Immature natural killer cell (primary cell): ENCODE results near the gene FAM120B. TPM values are rescaled to one million over a fixed set of nuclear protein-coding genes. Genes with fewer than 3 reads are reported as not detected.
"Not testable (repeated sequence)": the region's sequence is repeated elsewhere in the genome, so short reads cannot be mapped to it uniquely, and the experiment has no call there.

Source experiments
- DNase-seq, 3 donors: peaks; one replicate each; pipeline ENCODE4 v3.0.0; 2022; ENCODE audit warnings: mixed read lengths in 1 of 3
- H3K27ac Mint-ChIP-seq, 6 donors: one replicate each; pipeline ENCODE4 v1.8.0; 2020; ENCODE audit warnings: mixed read lengths in 6 of 6, mild to moderate bottlenecking in 5 of 6, inconsistent platforms in 4 of 6, moderate library complexity in 3 of 6
- H3K27me3 Mint-ChIP-seq, 3 donors: one replicate each; pipeline ENCODE4 v1.8.0; 2020 to 2021; ENCODE audit warnings: low read depth in 3 of 3, mild to moderate bottlenecking in 3 of 3, mixed read lengths in 3 of 3, moderate library complexity in 3 of 3, inconsistent platforms in 1 of 3
- H3K36me3 Mint-ChIP-seq, 3 donors: one replicate each; pipeline ENCODE4 v1.8.0; 2020; ENCODE audit warnings: mixed read lengths in 3 of 3, inconsistent platforms in 2 of 3, mild to moderate bottlenecking in 2 of 3
- H3K4me1 Mint-ChIP-seq, 2 donors: one replicate each; pipeline ENCODE4 v1.8.0; 2020; ENCODE audit warnings: inconsistent platforms in 2 of 2, mild to moderate bottlenecking in 2 of 2, mixed read lengths in 2 of 2, moderate library complexity in 1 of 2
- H3K4me3 Mint-ChIP-seq, 5 donors: one replicate each; pipeline ENCODE4 v1.8.0; 2020; ENCODE audit warnings: mild to moderate bottlenecking in 5 of 5, mixed read lengths in 5 of 5, inconsistent platforms in 3 of 5, moderate library complexity in 3 of 5
- H3K9me3 Mint-ChIP-seq, 6 donors: one replicate each; pipeline ENCODE4 v1.8.0; 2020; ENCODE audit warnings: mild to moderate bottlenecking in 6 of 6, mixed read lengths in 6 of 6, inconsistent platforms in 4 of 6, moderate library complexity in 3 of 6
- polyA plus RNA-seq, 3 donors: library from polyadenylated mRNA; unstranded; fragments of 300-500 nt; fragmentation: Illumina TruSeq; gene quantifications; one replicate each; pipeline ENCODE4 v1.2.3, GENCODE V29; 2021

Gene FAM120B
- polyA plus RNA-seq, 3 donors from 2014 or later, result 17.4 to 43.1 (median 26.2) TPM

DNA sequence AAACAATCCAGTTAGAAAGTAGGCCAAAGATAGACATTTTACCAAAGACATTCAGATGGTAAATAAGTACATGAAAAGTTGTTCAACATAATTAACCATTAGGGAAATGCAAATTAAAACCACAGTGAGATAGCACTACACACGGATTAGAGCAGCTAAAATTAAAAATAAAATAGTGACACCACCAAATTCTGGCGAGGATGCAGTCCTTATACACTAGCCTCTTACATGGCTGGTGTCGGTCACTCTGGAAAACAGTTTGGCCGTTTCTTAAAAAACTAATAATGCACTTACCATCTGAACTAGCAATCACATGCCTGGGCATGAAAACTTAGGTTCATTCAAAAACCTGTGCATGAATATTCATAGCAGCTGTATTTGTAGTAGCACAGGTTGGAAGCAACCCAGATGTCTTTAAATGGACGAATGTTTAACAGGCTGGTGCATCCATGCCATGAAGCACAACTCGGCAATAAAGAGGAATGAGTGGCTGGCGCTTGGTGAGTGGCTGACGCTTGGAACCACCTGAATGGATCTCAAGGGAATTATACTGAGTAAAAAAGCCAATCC lies 77.0 kb downstream of the FAM120B start:
- DNase-seq, result no peak
- peaks cover 0 to 6% (median 4%) of the 10 kb centered on the region in 3 donors for H3K27me3 Mint-ChIP-seq
- peaks cover under 1 to 7% (median 7%) of the 10 kb centered on the region in 3 donors for H3K36me3 Mint-ChIP-seq
- no peak overlapping the region for H3K4me3 Mint-ChIP-seq
- H3K4me1 Mint-ChIP-seq, result peaks cover 13 to 33% of the 10 kb centered on the region in 2 donors
- H3K9me3 Mint-ChIP-seq, result no peaks in the 10 kb centered on the region
- H3K27ac Mint-ChIP-seq, result peak overlapping the region in 2 of 6 donors; percentile 67 to 72

DNA sequence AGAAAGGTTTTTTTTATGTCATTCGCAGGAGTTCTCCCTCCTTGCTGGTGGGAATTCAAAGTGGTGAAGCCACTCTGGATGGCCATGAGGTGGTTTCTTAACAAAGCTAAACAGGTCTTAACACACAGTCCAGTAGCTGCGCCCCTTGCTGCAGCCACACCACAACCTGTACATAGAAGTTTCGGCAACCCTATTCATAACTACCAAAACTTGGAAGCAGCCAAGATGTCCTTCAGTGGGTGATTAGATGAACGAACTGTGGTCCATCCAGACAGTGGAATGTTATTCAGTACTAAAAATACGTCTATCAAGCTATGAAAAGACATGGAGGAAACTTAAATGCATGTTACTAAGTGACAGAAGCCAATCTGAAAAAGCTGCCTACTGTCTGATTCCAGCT lies 78.9 kb downstream of the FAM120B start:
- peaks cover 6 to 26% (median 16%) of the 10 kb centered on the region in 3 donors for H3K36me3 Mint-ChIP-seq
- no peak for DNase-seq
- peaks cover 0 to 15% of the 10 kb centered on the region in 2 donors for H3K4me1 Mint-ChIP-seq
- H3K4me3 Mint-ChIP-seq, result no peak overlapping the region
- peaks cover 0 to 4% (median 4%) of the 10 kb centered on the region in 3 donors for H3K27me3 Mint-ChIP-seq
- no peaks in the 10 kb centered on the region for H3K9me3 Mint-ChIP-seq
- peak overlapping the region in 3 of 6 donors; percentile 6 to 40 (median 19) for H3K27ac Mint-ChIP-seq

DNA sequence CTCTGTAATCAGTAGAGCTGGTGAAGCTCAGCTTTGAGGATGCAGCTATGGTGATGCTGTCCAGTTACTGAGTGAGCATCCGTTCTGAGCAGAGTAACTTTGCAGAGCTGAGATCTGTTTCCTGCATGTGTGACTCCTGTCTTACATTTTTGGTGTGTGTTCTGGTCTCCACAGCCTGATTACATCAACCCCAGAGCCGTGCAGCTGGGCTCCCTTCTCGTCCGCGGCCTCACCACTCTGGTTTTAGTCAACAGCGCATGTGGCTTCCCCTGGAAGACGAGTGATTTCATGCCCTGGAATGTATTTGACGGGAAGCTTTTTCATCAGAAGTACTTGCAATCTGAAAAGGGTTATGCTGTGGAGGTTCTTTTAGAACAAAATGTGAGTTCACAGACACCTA lies 81.6 kb downstream of the FAM120B start:
- Mint-ChIP-seq H3K36me3 (peaks cover 20 to 44% (median 28%) of the 10 kb centered on the region in 3 donors), H3K9me3 (no peaks in the 10 kb centered on the region), H3K4me3 (no peak overlapping the region), H3K4me1 (peaks cover 0 to 8% of the 10 kb centered on the region in 2 donors), H3K27me3 (peaks cover 1 to 4% (median 4%) of the 10 kb centered on the region in 3 donors), H3K27ac (peak overlapping the region in 4 of 6 donors; percentile 23 to 59 (median 36))
- no peak for DNase-seq

DNA sequence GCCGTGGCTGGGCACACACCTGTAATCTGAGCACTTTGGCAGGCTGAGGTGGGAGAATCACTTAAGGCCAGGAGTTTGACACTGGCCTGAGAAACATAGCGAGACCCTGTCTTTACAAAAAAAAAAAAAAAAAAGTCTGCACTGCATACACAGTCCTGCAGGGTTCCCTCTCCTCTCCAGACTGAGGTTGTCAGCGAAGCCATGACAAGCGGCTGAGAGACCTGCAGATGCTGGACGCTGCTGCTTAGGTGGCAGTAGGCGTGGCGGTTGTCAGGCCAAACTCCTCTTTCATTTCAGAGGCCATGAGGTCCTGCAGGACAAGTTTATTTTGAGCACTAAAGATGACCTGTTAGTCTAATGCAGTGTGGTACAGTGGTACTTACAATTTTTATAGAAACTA lies 86.5 kb downstream of the FAM120B start:
- no peak for DNase-seq
- H3K4me1 Mint-ChIP-seq, result peaks cover 12 to 34% of the 10 kb centered on the region in 2 donors
- H3K9me3 Mint-ChIP-seq, result no peaks in the 10 kb centered on the region
- H3K27ac Mint-ChIP-seq, result no peak overlapping the region
- H3K4me3 Mint-ChIP-seq, result no peak overlapping the region
- H3K27me3 Mint-ChIP-seq, result peaks cover 1 to 2% (median 2%) of the 10 kb centered on the region in 3 donors
- peaks cover 41 to 79% (median 48%) of the 10 kb centered on the region in 3 donors for H3K36me3 Mint-ChIP-seq

DNA sequence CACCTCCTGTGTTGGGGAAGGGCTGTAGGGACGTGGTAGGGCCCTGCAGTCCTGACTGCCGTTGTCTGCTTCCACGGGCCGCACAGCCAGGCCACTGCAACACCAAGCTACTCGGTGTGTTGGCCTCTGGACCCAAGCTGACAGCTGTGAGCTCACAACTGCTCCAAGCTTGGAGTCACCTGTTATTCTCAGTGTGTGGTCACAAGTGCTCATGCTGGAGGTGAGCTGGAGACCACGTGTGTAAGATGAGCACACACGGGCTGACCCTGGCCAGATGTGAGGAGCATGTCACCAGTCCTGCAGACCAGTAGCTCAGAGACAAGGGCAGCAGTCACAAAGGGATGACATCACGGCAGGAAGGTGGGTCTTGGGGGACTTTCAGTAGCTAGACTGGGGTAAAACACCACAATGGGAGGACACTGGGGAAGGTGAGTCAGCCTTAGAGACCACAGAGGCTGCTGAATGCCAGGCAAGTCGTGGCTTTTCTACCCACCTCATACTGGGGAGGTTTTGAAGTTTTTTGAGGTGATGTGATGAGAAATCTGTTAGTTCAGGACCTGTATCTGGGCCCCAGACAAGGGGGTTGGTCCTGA lies 87.3 kb downstream of the FAM120B start:
- peak overlapping the region in 1 of 5 donors; percentile 16 for H3K4me3 Mint-ChIP-seq
- H3K27me3 Mint-ChIP-seq, result peaks cover 0 to 2% (median 1%) of the 10 kb centered on the region in 3 donors
- peak overlapping the region; percentile 37 to 81 (median 78) for H3K27ac Mint-ChIP-seq
- H3K36me3 Mint-ChIP-seq, result peaks cover 38 to 75% (median 48%) of the 10 kb centered on the region in 3 donors
- peak; percentile 29 to 40 (median 30) for DNase-seq
- no peaks in the 10 kb centered on the region for H3K9me3 Mint-ChIP-seq
- H3K4me1 Mint-ChIP-seq, result peaks cover 12 to 34% of the 10 kb centered on the region in 2 donors

DNA sequence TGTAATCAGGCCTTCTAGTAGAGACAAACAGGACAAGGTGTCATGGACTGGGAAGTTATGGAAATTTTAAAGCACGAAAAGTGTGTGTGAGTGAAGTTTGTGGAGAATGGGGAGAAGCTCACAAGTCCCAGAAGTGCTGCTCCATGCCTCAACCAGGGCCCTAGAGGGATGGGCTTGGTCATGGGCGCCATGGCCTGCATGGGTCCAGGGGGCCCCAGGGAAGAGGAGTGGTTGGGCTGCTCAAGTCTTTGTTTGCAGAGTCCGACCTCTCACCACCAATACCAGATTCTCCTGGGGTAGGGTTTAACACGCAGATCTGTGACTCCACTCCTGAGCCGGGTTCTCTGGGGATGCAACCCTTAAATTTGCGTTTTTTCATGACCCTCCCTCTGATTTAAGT lies 88.4 kb downstream of the FAM120B start:
- H3K4me1 Mint-ChIP-seq, result peaks cover 12 to 34% of the 10 kb centered on the region in 2 donors
- DNase-seq, result no peak
- H3K9me3 Mint-ChIP-seq, result no peaks in the 10 kb centered on the region
- no peak overlapping the region for H3K4me3 Mint-ChIP-seq
- H3K27me3 Mint-ChIP-seq, result peaks cover 0 to 2% (median 1%) of the 10 kb centered on the region in 3 donors
- peak overlapping the region in 3 of 6 donors; percentile 19 to 58 (median 46) for H3K27ac Mint-ChIP-seq
- peaks cover 38 to 64% (median 46%) of the 10 kb centered on the region in 3 donors for H3K36me3 Mint-ChIP-seq

DNA sequence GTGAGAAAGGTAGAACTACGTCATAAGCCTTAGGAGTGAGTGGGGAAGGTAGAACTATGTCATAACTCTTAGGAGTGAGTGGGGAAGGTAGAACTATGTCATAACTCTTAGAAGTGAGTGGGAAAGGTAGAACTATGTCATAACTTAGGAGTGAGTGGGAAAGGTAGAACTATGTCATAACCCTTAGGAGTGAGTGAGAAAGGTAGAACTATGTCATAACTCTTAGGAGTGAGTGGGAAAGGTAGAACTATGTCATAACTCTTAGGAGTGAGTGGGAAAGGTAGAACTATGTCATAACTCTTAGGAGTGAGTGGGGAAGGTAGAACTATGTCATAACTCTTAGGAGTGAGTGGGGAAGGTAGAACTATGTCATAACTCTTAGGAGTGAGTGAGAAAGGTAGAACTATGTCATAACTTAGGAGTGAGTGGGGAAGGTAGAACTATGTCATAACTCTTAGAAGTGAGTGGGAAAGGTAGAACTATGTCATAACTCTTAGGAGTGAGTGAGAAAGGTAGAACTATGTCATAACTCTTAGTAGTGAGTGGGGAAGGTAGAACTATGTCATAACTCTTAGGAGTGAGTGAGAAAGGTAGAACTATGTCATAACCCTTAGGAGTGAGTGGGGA lies 92.3 kb downstream of the FAM120B start:
- DNase-seq, H3K27ac Mint-ChIP-seq, H3K9me3 Mint-ChIP-seq, H3K27me3 Mint-ChIP-seq, H3K4me3 Mint-ChIP-seq: not testable (repeated sequence)
- Mint-ChIP-seq H3K4me1 (peaks cover 26 to 57% of the 10 kb centered on the region in 2 donors), H3K36me3 (peaks cover 26 to 48% (median 34%) of the 10 kb centered on the region in 3 donors)

DNA sequence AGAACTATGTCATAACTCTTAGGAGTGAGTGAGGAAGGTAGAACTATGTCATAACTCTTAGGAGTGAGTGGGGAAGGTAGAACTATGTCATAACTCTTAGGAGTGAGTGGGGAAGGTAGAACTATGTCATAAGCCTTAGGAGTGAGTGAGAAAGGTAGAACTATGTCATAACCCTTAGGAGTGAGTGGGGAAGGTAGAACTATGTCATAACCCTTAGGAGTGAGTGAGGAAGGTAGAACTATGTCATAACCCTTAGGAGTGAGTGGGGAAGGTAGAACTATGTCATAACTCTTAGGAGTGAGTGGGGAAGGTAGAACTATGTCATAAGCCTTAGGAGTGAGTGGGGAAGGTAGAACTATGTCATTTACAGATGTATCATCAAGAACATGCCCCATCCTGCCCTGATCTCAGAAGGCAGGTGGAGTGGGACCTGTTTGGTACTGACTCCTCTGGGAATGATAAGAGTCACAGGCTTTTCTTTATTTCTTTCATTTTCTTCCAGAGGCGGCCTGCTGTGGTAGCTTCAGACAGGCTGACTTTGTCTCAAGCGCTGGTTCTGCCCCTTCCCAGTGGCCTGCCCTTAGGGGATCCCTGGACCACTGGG lies 93.5 kb downstream of the FAM120B start:
- DNase-seq, H3K27me3 Mint-ChIP-seq, H3K4me3 Mint-ChIP-seq, H3K9me3 Mint-ChIP-seq: not testable (repeated sequence)
- H3K4me1 Mint-ChIP-seq, result peaks cover 35 to 60% of the 10 kb centered on the region in 2 donors
- H3K27ac Mint-ChIP-seq, result peak overlapping the region in 3 of 6 donors; percentile 8 to 59 (median 9)
- peaks cover 21 to 48% (median 30%) of the 10 kb centered on the region in 3 donors for H3K36me3 Mint-ChIP-seq

DNA sequence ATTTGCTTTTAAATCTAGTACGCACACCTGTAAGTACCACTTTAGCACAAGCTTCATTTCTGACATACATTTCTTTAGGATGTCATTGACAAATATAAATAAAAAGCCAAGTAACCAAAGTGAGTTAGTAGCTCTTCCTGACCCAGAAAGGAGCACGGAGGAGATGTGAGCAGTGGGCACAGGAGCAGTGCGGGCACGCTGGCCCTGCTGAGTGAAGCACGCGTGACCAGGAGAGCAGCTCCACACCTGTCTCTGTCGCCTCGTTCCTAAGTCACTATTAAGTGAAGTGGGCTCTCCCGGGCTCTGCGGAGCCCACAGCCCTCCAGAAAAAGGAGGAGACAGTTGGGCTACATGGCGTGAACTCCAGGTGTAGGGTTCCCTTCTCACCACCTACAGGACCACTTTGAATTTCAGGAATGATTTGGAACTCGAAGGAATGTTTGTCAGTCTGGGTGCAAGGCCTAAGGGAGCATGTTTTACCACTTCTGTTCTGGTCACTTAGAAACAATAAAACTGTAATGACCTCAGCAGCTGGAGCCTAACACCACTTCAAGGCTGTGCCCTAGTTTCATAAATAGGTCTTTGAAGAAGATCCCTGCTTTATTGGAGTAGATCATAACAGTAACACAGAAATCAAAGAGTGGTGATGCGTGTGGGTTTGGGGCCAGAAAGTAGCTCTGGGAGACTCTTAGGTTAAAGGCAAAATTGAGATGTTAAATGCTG lies 95.9 kb downstream of the FAM120B start:
- DNase-seq, result no peak

DNA sequence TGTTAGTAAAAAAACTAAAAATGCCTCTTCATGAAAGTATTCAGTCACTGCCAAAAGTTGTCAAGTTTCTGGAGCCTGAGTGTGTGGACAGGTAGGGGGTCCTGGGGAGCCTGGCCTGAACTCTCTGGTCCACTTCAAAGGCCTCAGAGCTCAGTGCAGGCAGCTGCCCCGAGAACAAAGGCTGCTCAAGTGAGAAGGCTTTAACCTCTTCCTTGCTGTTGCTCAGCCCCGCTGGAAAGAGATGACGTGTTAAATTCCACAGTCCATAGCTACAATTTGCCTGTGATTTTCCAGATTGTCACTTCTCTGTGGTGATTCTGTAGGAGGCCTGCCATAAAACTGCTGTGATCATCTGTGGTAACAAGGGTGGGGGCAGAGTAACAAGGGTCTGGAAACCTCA lies 96.9 kb downstream of the FAM120B start:
- H3K4me1 Mint-ChIP-seq, result peaks cover 56 to 73% of the 10 kb centered on the region in 2 donors
- peak overlapping the region; percentile 66 to 91 (median 76) for H3K27ac Mint-ChIP-seq
- no peaks in the 10 kb centered on the region for H3K9me3 Mint-ChIP-seq
- no peaks in the 10 kb centered on the region for H3K27me3 Mint-ChIP-seq
- H3K36me3 Mint-ChIP-seq, result peaks cover 23 to 35% (median 30%) of the 10 kb centered on the region in 3 donors
- peak overlapping the region in 3 of 5 donors; percentile 14 to 40 (median 38) for H3K4me3 Mint-ChIP-seq
- no peak for DNase-seq

More for the DNA sequence above, 95.9 kb downstream of the FAM120B start:
- Mint-ChIP-seq H3K9me3 (no peaks in the 10 kb centered on the region), H3K4me3 (peak overlapping the region in 2 of 5 donors; percentile 16 to 27), H3K36me3 (peaks cover 18 to 34% (median 23%) of the 10 kb centered on the region in 3 donors), H3K27me3 (no peaks in the 10 kb centered on the region), H3K4me1 (peaks cover 52 to 70% of the 10 kb centered on the region in 2 donors), H3K27ac (peak overlapping the region in 4 of 6 donors; percentile 77 to 82 (median 79))

DNA sequence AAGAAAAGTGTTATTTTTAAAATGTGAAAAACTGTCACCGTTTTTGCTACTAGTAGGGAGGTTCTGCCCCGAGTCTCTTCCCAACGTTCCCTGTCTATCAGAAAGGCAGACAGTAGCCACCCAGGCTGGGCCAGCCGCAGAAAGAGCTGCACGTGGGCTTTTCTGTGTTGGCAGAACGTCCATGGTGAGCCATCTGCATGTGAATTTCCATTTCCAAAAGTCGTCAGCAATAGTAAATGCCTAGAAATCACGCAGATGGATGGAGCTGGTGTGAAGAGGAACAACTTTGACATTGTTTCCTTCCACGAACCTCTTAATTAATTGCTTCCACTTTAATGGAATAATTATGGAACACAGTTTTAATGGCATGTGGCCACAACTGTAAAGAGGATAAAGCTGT lies 97.5 kb downstream of the FAM120B start:
- peak overlapping the region; percentile 66 to 91 (median 78) for H3K27ac Mint-ChIP-seq
- H3K4me3 Mint-ChIP-seq, result peak overlapping the region in 1 of 5 donors; percentile 26
- no peaks in the 10 kb centered on the region for H3K27me3 Mint-ChIP-seq
- no peak for DNase-seq
- peaks cover 23 to 35% (median 33%) of the 10 kb centered on the region in 3 donors for H3K36me3 Mint-ChIP-seq
- H3K9me3 Mint-ChIP-seq, result no peaks in the 10 kb centered on the region
- H3K4me1 Mint-ChIP-seq, result peaks cover 56 to 79% of the 10 kb centered on the region in 2 donors

DNA sequence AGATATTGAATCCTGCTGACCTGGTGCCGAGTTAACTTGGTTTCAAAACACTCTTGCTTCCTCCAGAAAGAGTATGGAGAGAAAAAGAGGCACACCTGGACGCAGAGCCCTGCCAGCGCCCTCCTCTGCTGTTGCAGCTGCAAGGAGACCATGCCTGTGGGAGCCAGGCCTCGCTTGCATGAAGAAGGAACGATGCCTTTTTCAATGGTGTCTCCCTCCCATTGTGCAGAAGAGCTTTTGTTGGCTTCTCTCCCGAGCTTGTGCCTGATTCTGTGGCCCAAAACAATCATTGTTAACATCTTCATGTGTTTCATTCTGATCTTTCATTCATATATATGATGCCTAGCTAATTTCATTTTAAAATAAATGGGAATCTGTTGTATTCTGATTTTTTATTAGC lies 98.1 kb downstream of the FAM120B start:
- DNase-seq, result no peak
- Mint-ChIP-seq H3K36me3 (peaks cover 23 to 35% (median 33%) of the 10 kb centered on the region in 3 donors), H3K4me3 (peak overlapping the region in 2 of 5 donors; percentile 10 to 64), H3K27ac (peak overlapping the region; percentile 25 to 91 (median 78)), H3K27me3 (no peaks in the 10 kb centered on the region), H3K9me3 (no peaks in the 10 kb centered on the region), H3K4me1 (peaks cover 56 to 79% of the 10 kb centered on the region in 2 donors)
